HFFc6 (cell line): Measurements from ENCODE around the gene ALDOA. TPM values are rescaled to one million over a fixed set of nuclear protein-coding genes. Genes with fewer than 3 reads are reported as not detected.
"Not testable (repeated sequence)": the region's sequence is repeated elsewhere in the genome, so short reads cannot be mapped to it uniquely, and the experiment has no call there.

ENCODE experiments used
- DNase-seq: peaks from one replicate; pipeline ENCODE4 v3.0.0-alpha.2; 2018
- H3K27ac Mint-ChIP-seq: 2 replicates; pipeline ENCODE4 v1.8.0; 2020; ENCODE audit warnings: mild to moderate bottlenecking, mixed read lengths
- H3K27me3 Mint-ChIP-seq: 2 replicates; pipeline ENCODE4 v1.8.0; 2021; ENCODE audit warnings: mild to moderate bottlenecking, moderate library complexity, mixed read lengths; ENCODE audit not compliant: insufficient read depth
- H3K36me3 Mint-ChIP-seq: 2 replicates; pipeline ENCODE4 v1.8.0; 2021; ENCODE audit warnings: low read depth, mixed read lengths
- H3K4me1 Mint-ChIP-seq: 2 replicates; pipeline ENCODE4 v1.8.0; 2020; ENCODE audit warnings: low read depth, mixed read lengths
- H3K4me3 Mint-ChIP-seq: 2 replicates; pipeline ENCODE4 v1.8.0; 2020; ENCODE audit warnings: mild to moderate bottlenecking, moderate library complexity, mixed read lengths
- H3K9me3 Mint-ChIP-seq: 2 replicates; pipeline ENCODE4 v1.8.0; 2020; ENCODE audit warnings: mild to moderate bottlenecking, mixed read lengths
- CTCF ChIP-seq: fragments of 200-600 bp; sonication (generic); IDR thresholded peaks from 2 replicates; pipeline ENCODE4 v1.5.0; 2021; ENCODE audit warnings: antibody characterized with exemption, mild to moderate bottlenecking
- total RNA-seq, 6 experiments: library from RNA; stranded (reverse); fragmentation: NEBNext Ultra II Directional; extraction: Animal tissue kit (Norgen Biotek cat#: 25700); gene quantifications; 2 replicates in 1 of 6; 3 replicates in 5 of 6; pipeline ENCODE4 v1.2.3, GENCODE V29; 2021

The ALDOA gene
- total RNA-seq, 6 experiments from 2014 or later = 1,621 to 1,937 (median 1,752) TPM

DNA sequence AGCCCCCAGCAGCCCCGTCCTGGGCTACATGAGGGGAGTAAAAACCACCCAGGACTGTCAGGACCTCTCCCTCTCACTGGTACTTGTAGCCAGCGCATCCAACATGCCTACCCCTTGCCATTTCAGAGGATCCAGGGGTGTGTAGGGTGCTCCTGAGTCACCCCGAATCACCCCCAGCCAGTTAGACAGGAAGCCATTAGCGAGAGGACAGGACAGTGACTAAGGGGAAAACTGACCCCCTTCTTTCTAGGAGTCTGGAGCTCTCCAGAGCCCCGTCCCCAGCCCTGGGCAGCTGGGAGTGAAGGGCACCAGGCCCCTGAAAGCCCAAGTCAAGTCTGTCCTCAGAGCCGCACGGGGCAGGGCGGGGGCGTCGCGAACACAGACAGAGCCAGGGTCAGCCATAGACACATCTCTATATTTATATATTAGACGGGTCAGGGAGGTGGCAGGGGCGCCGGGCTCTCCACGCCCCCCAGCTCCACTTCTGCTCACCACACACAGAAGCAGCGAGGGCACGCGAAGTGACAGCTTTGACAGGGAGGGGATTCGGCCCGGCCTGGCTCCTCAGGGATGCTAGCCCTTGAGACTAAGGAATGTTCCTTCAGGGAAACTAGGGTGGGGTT is 48.3 kb downstream of the ALDOA start:
- no peak for TF ChIP-seq CTCF
- peak; percentile 38 for DNase-seq
- H3K27me3 Mint-ChIP-seq = no peaks in the 10 kb centered on the region; the same call in none of the 2 replicates
- no peaks in the 10 kb centered on the region for H3K9me3 Mint-ChIP-seq
- peak overlapping the region; percentile 20; the same call in 1 of the 2 replicates for H3K4me3 Mint-ChIP-seq
- peaks cover 20% of the 10 kb centered on the region for H3K4me1 Mint-ChIP-seq
- H3K36me3 Mint-ChIP-seq = peaks cover 4% of the 10 kb centered on the region; the same call in 1 of the 2 replicates
- peak overlapping the region; percentile 87 for H3K27ac Mint-ChIP-seq

GRCh38 chr16:30114411-30114810 is 48.9 kb downstream of the ALDOA start:
- Mint-ChIP-seq H3K4me3 (no peak overlapping the region), H3K4me1 (peaks cover 24% of the 10 kb centered on the region), H3K27me3 (no peaks in the 10 kb centered on the region; the same call in none of the 2 replicates), H3K36me3 (peaks cover 7% of the 10 kb centered on the region; the same call in 1 of the 2 replicates), H3K27ac (peak overlapping the region; percentile 87), H3K9me3 (no peaks in the 10 kb centered on the region)
- DNase-seq = no peak
- TF ChIP-seq CTCF = no peak

DNA sequence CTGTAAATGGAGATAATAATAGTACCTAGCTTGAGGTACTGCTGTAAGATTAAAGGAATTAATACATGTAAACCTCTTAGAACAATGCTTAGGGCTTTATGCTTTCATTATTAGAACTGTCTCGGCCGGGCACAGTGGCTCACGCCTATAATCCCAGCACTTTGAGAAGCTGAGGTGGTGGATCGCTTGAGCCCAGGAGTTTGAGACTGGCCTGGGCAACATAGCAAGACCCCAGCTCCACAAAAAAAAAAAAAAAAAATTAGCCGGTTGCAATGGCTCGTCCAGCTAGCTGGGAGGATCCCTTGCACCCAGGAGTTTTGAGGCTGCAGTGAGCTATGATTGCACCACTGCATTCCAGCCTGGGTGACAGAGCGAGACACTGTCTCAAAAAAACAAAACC is 49.3 kb downstream of the ALDOA start:
- not testable (repeated sequence) for H3K27ac Mint-ChIP-seq, H3K9me3 Mint-ChIP-seq, H3K27me3 Mint-ChIP-seq, H3K36me3 Mint-ChIP-seq, DNase-seq, H3K4me3 Mint-ChIP-seq
- peaks cover 26% of the 10 kb centered on the region for H3K4me1 Mint-ChIP-seq

GRCh38 chr16:30115238-30115637 is 49.7 kb downstream of the ALDOA start:
- no peak for TF ChIP-seq CTCF
- H3K36me3 Mint-ChIP-seq = peaks cover 8% of the 10 kb centered on the region; the same call in 1 of the 2 replicates
- no peak overlapping the region for H3K27ac Mint-ChIP-seq
- H3K27me3 Mint-ChIP-seq = no peaks in the 10 kb centered on the region; the same call in none of the 2 replicates
- H3K4me1 Mint-ChIP-seq = peaks cover 26% of the 10 kb centered on the region
- H3K4me3 Mint-ChIP-seq = no peak overlapping the region
- H3K9me3 Mint-ChIP-seq = no peaks in the 10 kb centered on the region
- DNase-seq = no peak

- no peak for DNase-seq
- no peaks in the 10 kb centered on the region; the same call in 1 of the 2 replicates for H3K27me3 Mint-ChIP-seq
- 0 out of 2 replicates have a peak, but pooled peaks cover 5% of the 10 kb centered on the region for H3K36me3 Mint-ChIP-seq
- H3K4me1 Mint-ChIP-seq = peaks cover 22% of the 10 kb centered on the region
- H3K27ac Mint-ChIP-seq = no peak overlapping the region
- TF ChIP-seq CTCF = no peak
- no peak overlapping the region for H3K4me3 Mint-ChIP-seq
- H3K9me3 Mint-ChIP-seq = no peaks in the 10 kb centered on the region
Measured at GRCh38 chr16:30116291-30117207, 51.0 kb downstream of the ALDOA start.
